DMS53 treated with DMSO at 0.1 percent for 48 hours (cell line): Measurements from ENCODE around the gene RPS6KB1.
"Not testable (repeated sequence)": the region's sequence is repeated elsewhere in the genome, so short reads cannot be mapped to it uniquely, and the experiment has no call there.

Experiments used
- DNase-seq: peaks from one replicate; lab custom pipeline; 2025; ENCODE audit not compliant: unreplicated experiment; lab: John Stamatoyannopoulos, UW

The RPS6KB1 gene

GRCh38 chr17:59870482-59870881, 22.4 kb upstream of the RPS6KB1 start:
- no peak for DNase-seq

GRCh38 chr17:59872351-59872750, 20.6 kb upstream of the RPS6KB1 start:
- no peak for DNase-seq

- not testable (repeated sequence) for DNase-seq
Observed at GRCh38 chr17:59873414-59873813, 19.5 kb upstream of the RPS6KB1 start.

GRCh38 chr17:59874376-59874775, 18.5 kb upstream of the RPS6KB1 start:
- DNase-seq = no peak

GRCh38 chr17:59876107-59876506, 16.8 kb upstream of the RPS6KB1 start:
- DNase-seq = no peak

GRCh38 chr17:59877965-59878364, 15.0 kb upstream of the RPS6KB1 start:
- DNase-seq = no peak

GRCh38 chr17:59878624-59879023, 14.3 kb upstream of the RPS6KB1 start:
- no peak for DNase-seq

GRCh38 chr17:59884861-59885260, 8.1 kb upstream of the RPS6KB1 start:
- no peak for DNase-seq

GRCh38 chr17:59888145-59888750, 4.7 kb upstream of the RPS6KB1 start:
- no peak for DNase-seq

GRCh38 chr17:59890720-59891119, 2.2 kb upstream of the RPS6KB1 start:
- DNase-seq = no peak

GRCh38 chr17:59892251-59892923, 534 bp upstream of the RPS6KB1 start:
- DNase-seq = no peak

GRCh38 chr17:59893676-59894100, 767 bp downstream of the RPS6KB1 start:
- no peak for DNase-seq

- no peak for DNase-seq
Observed at GRCh38 chr17:59897090-59897489, 4.2 kb downstream of the RPS6KB1 start.

GRCh38 chr17:59899099-59899498, 6.2 kb downstream of the RPS6KB1 start:
- DNase-seq = no peak

- DNase-seq = no peak
Observed at GRCh38 chr17:59901604-59902003, 8.7 kb downstream of the RPS6KB1 start.

- DNase-seq = no peak
Observed at GRCh38 chr17:59903455-59903854, 10.5 kb downstream of the RPS6KB1 start.

- no peak for DNase-seq
Observed at GRCh38 chr17:59907467-59907866, 14.5 kb downstream of the RPS6KB1 start.

- peak; percentile 26 for DNase-seq
Observed at GRCh38 chr17:59914274-59914854, 21.4 kb downstream of the RPS6KB1 start.

- DNase-seq = no peak
Observed at GRCh38 chr17:59916446-59916845, 23.5 kb downstream of the RPS6KB1 start.

GRCh38 chr17:59920637-59921036, 27.7 kb downstream of the RPS6KB1 start:
- DNase-seq = not testable (repeated sequence)

GRCh38 chr17:59930121-59930520, 37.2 kb downstream of the RPS6KB1 start:
- not testable (repeated sequence) for DNase-seq

GRCh38 chr17:59930768-59931167, 37.8 kb downstream of the RPS6KB1 start:
- DNase-seq = not testable (repeated sequence)
